Panc1 (cell line): Measurements from ENCODE around the gene HRH3. TPM values are rescaled to one million over a fixed set of nuclear protein-coding genes. Genes with fewer than 3 reads are reported as not detected.

ENCODE experiments used
- ATAC-seq: fragments of 200-7000 bp; cut with Tn5 transposase; 2 replicates; pipeline ENCODE4 v1.9.1; 2020; ENCODE audit warnings: mild to moderate bottlenecking, moderate library complexity
- BruUV-seq: library from RNA; stranded (reverse); fragments of 400-500 nt; replicated peaks from 2 replicates; lab custom pipeline; 2021; lab: Mats Ljungman, UMichigan
- CTCF ChIA-PET: fragments of 300-600 bp; sonication (Branson Sonifier 250); formaldehyde crosslinking; loops from one replicate; lab custom pipeline; 2022; ENCODE audit warnings: antibody characterized with exemption; lab: Charles Lee
- POLR2A ChIA-PET: fragments of 300-600 bp; sonication (Branson Sonifier 250); formaldehyde crosslinking; loops from one replicate; lab custom pipeline; 2022; ENCODE audit warnings: antibody characterized with exemption; lab: Charles Lee
- DNase-seq: peaks from one replicate; pipeline ENCODE4 v3.0.0-alpha.2; 2010; ENCODE audit warnings: low read depth, low spot score
- H3K27ac ChIP-seq: 2 replicates; pipeline ENCODE4 v1.5.1; 2011; ENCODE audit warnings: mild to moderate bottlenecking, low read length, inconsistent platforms
- H3K27me3 ChIP-seq: fragments of 200-500 bp; sonication (Bioruptor generic); 2 replicates; pipeline ENCODE4 v1.6.0; 2014; ENCODE audit warnings: low read length, inconsistent platforms; ENCODE audit not compliant: control insufficient read depth, insufficient read depth
- H3K36me3 ChIP-seq: fragments of 200-500 bp; sonication (Bioruptor generic); 2 replicates; pipeline ENCODE4 v1.5.1; 2014; ENCODE audit warnings: inconsistent platforms, mild to moderate bottlenecking, low read length, moderate library complexity; ENCODE audit not compliant: control insufficient read depth, insufficient read depth
- H3K4me1 ChIP-seq: 2 replicates; pipeline ENCODE4 v1.5.1; 2011; ENCODE audit warnings: inconsistent platforms, mild to moderate bottlenecking, low read length, moderate library complexity; ENCODE audit not compliant: control insufficient read depth, insufficient read depth
- H3K4me3 ChIP-seq, 2 experiments: 2 replicates each; pipeline ENCODE4 v1.5.1; 2011 to 2012; ENCODE audit warnings: low read depth in 2 of 2, low read length in 2 of 2, mild to moderate bottlenecking in 2 of 2, inconsistent platforms in 1 of 2, moderate library complexity in 1 of 2
- H3K9me3 ChIP-seq: fragments of 200-500 bp; sonication (Bioruptor generic); 2 replicates; pipeline ENCODE4 v1.5.1; 2014; ENCODE audit warnings: low read depth, mild to moderate bottlenecking, inconsistent platforms, low read length, moderate library complexity; ENCODE audit not compliant: control insufficient read depth, insufficient read depth
- CTCF ChIP-seq: fragments of 450-650 bp; IDR thresholded peaks from 2 replicates; pipeline ENCODE4 v1.5.1; 2017; ENCODE audit warnings: mild to moderate bottlenecking
- POLR2AphosphoS5 ChIP-seq: IDR thresholded peaks from 2 replicates; pipeline ENCODE4 v1.6.1; 2012; ENCODE audit warnings: mild to moderate bottlenecking, low read depth, low read length, moderate library complexity
- REST ChIP-seq, 2 experiments: IDR thresholded peaks; 2 replicates each; pipeline ENCODE4 v1.6.1; 2011 to 2012; ENCODE audit warnings: low read depth in 2 of 2, control low read depth in 1 of 2, low read length in 1 of 2, mild to moderate bottlenecking in 1 of 2, moderate library complexity in 1 of 2; ENCODE audit not compliant: insufficient read depth in 1 of 2
- SIN3A ChIP-seq: IDR thresholded peaks from 2 replicates; pipeline ENCODE4 v1.6.1; 2012; ENCODE audit warnings: low read depth, mild to moderate bottlenecking, low read length, moderate library complexity, borderline replicate concordance; ENCODE audit not compliant: insufficient read depth
- TCF7L2 ChIP-seq: IDR thresholded peaks from 2 replicates; pipeline ENCODE4 v1.6.1; 2011; ENCODE audit warnings: mild to moderate bottlenecking, low read depth, low read length, inconsistent platforms
- in situ Hi-C: cut with HindIII; loops from 2 replicates; pipeline ENCODE4 v1.10.0; 2016; ENCODE audit warnings: low sequenced_read_pairs, low pct_unique_long_range_greater_than_20kb
- intact Hi-C: fragments of 100-400 bp; cut with micrococcal nuclease; formaldehyde crosslinking; loops from one replicate; pipeline ENCODE4 v1.10.0; 2022; ENCODE audit not compliant: unreplicated experiment
- total RNA-seq: library from RNA; stranded (reverse); gene quantifications from one replicate; pipeline ENCODE4 v1.2.1, GENCODE V29; 2021; ENCODE audit not compliant: unreplicated experiment

HRH3 gene
- total RNA-seq, 1 experiment from 2014 or later = 0.10 TPM

GRCh38 chr20:62215991-62216635 is 4.0 kb downstream of the HRH3 start:
- Histone ChIP-seq H3K27me3 (no peaks in the 10 kb centered on the region), H3K4me1 (peaks cover 11% of the 10 kb centered on the region), H3K27ac (no peak overlapping the region), H3K9me3 (no peaks in the 10 kb centered on the region), H3K4me3 (no peak overlapping the region), H3K36me3 (no peaks in the 10 kb centered on the region)
- ATAC-seq (no peak), DNase-seq (no peak)
- POLR2A ChIA-PET = no interaction called here
- BruUV-seq = no TSS peak
- in situ Hi-C loops = no loop called here
- CTCF ChIA-PET = no interaction called here
- TF ChIP-seq POLR2AphosphoS5 (no peak), SIN3A (no peak), CTCF (no peak)
- intact Hi-C loops = no loop called here

- no peak overlapping the region for H3K4me3 ChIP-seq
- BruUV-seq = no TSS peak
- CTCF ChIA-PET = no interaction called here
- no peak for DNase-seq
- no peak overlapping the region for H3K27ac ChIP-seq
- H3K4me1 ChIP-seq = peaks cover 11% of the 10 kb centered on the region
- no peak for ATAC-seq
- in situ Hi-C loops = no loop called here
- no peaks in the 10 kb centered on the region for H3K9me3 ChIP-seq
- intact Hi-C loops = no loop called here
- POLR2A ChIA-PET = no interaction called here
- H3K36me3 ChIP-seq = no peaks in the 10 kb centered on the region
- TF ChIP-seq SIN3A = no peak
- TF ChIP-seq TCF7L2 = no peak
- TF ChIP-seq REST (IDR thresholded peaks at IDR 0.05; ENCODE audit: insufficient read depth in 1 of 2, low read depth in 2 of 2, low read length in 1 of 2) = no peak
- no peak for TF ChIP-seq POLR2AphosphoS5
- no peak for TF ChIP-seq CTCF
- H3K27me3 ChIP-seq = no peaks in the 10 kb centered on the region
These were observed 4.8 kb downstream of the HRH3 start for GRCh38 chr20:62215020-62215990.
